Hepatocyte (in vitro differentiated cells): ENCODE results near the gene RBPMS2. TPM values are rescaled to one million over a fixed set of nuclear protein-coding genes. Genes with fewer than 3 reads are reported as not detected.
"Not testable (repeated sequence)": the region's sequence is repeated elsewhere in the genome, so short reads cannot be mapped to it uniquely, and the experiment has no call there.

Source experiments
- DNase-seq: peaks from one replicate; pipeline ENCODE4 v3.0.0-alpha.2; 2016; ENCODE audit warnings: low spot score
- H2AFZ ChIP-seq: fragments of 200-600 bp; sonication (generic); 2 replicates; pipeline ENCODE4 v1.6.0; 2016; ENCODE audit warnings: antibody characterized with exemption, mild to moderate bottlenecking
- H3K27ac ChIP-seq: fragments of 200-600 bp; sonication (generic); 2 replicates; pipeline ENCODE4 v1.5.1; 2016; ENCODE audit warnings: mild to moderate bottlenecking
- H3K27me3 ChIP-seq: fragments of 200-600 bp; sonication (generic); 2 replicates; pipeline ENCODE4 v1.6.1; 2016
- H3K36me3 ChIP-seq: fragments of 200-600 bp; sonication (generic); replicated peaks from 2 replicates; pipeline ENCODE4 v1.5.1; 2016; ENCODE audit warnings: low read depth; ENCODE audit not compliant: insufficient read depth
- H3K4me1 ChIP-seq: fragments of 200-600 bp; sonication (generic); 2 replicates; pipeline ENCODE4 v1.5.1; 2016; ENCODE audit warnings: mild to moderate bottlenecking, moderate library complexity; ENCODE audit not compliant: insufficient read depth
- H3K4me2 ChIP-seq: fragments of 200-600 bp; sonication (generic); 2 replicates; pipeline ENCODE4 v1.6.0; 2016
- H3K4me3 ChIP-seq: fragments of 200-600 bp; sonication (generic); 2 replicates; pipeline ENCODE4 v1.5.1; 2016; ENCODE audit warnings: mild to moderate bottlenecking
- H3K79me2 ChIP-seq: fragments of 200-600 bp; sonication (generic); 2 replicates; pipeline ENCODE4 v1.6.0; 2017; ENCODE audit warnings: mild to moderate bottlenecking
- H3K9me2 ChIP-seq: fragments of 200-600 bp; sonication (generic); replicated peaks from 2 replicates; pipeline ENCODE4 v1.6.0; 2017; ENCODE audit warnings: mild to moderate bottlenecking; ENCODE audit not compliant: insufficient read depth
- H3K9me3 ChIP-seq: fragments of 200-600 bp; sonication (generic); 2 replicates; pipeline ENCODE4 v1.5.1; 2016; ENCODE audit warnings: low read depth, mild to moderate bottlenecking
- H4K20me1 ChIP-seq: fragments of 200-600 bp; sonication (generic); 2 replicates; pipeline ENCODE4 v1.6.0; 2016; ENCODE audit warnings: mild to moderate bottlenecking; ENCODE audit not compliant: insufficient read depth, poor library complexity, severe bottlenecking
- EZH2 ChIP-seq: fragments of 200-600 bp; sonication (generic); IDR thresholded peaks from 2 replicates; pipeline ENCODE4 v1.6.1; 2016; ENCODE audit warnings: antibody characterized with exemption, mild to moderate bottlenecking, borderline replicate concordance
- EZH2phosphoT487 ChIP-seq: fragments of 200-600 bp; sonication (generic); IDR thresholded peaks from one replicate; pipeline ENCODE4 v1.6.1; 2018; ENCODE audit warnings: antibody characterized with exemption, mild to moderate bottlenecking, low read depth, moderate library complexity; ENCODE audit not compliant: unreplicated experiment, severe bottlenecking
- WGBS: methylation state at CpG from one replicate; pipeline ENCODE4 v1.1.6; 2016; ENCODE audit warnings: low lambda C conversion rate; ENCODE audit errors: missing lambda C conversion rate; 5-methylcytosine and 5-hydroxymethylcytosine counted together
- polyA plus RNA-seq: library from polyadenylated mRNA; unstranded; fragments of >200 nt; fragmentation: Nextera tagmentation; extraction: Ambion mirVana; gene quantifications from 2 replicates; pipeline ENCODE4 v1.2.1, GENCODE V29; 2016
- total RNA-seq: library from RNA; depleted of rRNA; stranded (reverse); fragments of >200 nt; gene quantifications from 2 replicates; pipeline ENCODE4 v1.2.3, GENCODE V29; 2014
- TF ChIP-seq, protein P1 (sequence below): fragments of 200-600 bp; sonication (generic); IDR thresholded peaks from 2 replicates; pipeline ENCODE4 v1.5.1; 2016; ENCODE audit warnings: antibody characterized with exemption, mild to moderate bottlenecking; ENCODE audit not compliant: poor library complexity

Gene RBPMS2
- total and polyA plus RNA-seq, 2 experiments from 2014 or later: 0.27 to 18.0 TPM

DNA sequence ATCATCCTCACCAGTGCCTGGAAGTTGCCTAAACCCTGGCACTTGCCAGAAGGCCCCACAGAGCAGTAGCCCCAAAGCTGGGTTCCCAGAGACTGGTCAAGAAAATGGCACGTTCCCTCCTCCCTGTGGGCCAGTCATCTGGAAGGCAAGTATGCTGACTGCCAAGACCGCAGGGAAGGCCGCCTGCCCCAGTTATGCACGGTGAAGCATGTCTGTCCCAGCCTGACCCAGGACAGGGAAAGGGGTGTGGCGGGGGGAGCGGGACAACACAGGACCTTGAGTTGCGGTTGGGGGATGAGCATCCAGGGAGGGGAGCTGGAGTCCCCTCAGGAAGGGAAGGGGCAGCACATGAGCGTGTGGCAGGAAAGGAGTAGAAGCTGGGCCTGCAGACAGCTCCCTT lies 33.0 kb downstream of the RBPMS2 start:
- Histone ChIP-seq H3K27ac (no peak overlapping the region), H3K4me2 (no peak overlapping the region), H3K36me3 (no peaks in the 10 kb centered on the region), H3K9me3 (no peaks in the 10 kb centered on the region), H2AFZ (no peak overlapping the region), H3K4me1 (no peaks in the 10 kb centered on the region), H3K9me2 (no peaks in the 10 kb centered on the region), H4K20me1 (no peaks in the 10 kb centered on the region), H3K79me2 (no peaks in the 10 kb centered on the region), H3K27me3 (no peaks in the 10 kb centered on the region), H3K4me3 (no peak overlapping the region)
- WGBS: 97% methylated on average over 8 of the region's 8 CpGs
- TF ChIP-seq EZH2 (no peak), EZH2phosphoT487 (no peak)
- TF ChIP-seq, protein P1, sequence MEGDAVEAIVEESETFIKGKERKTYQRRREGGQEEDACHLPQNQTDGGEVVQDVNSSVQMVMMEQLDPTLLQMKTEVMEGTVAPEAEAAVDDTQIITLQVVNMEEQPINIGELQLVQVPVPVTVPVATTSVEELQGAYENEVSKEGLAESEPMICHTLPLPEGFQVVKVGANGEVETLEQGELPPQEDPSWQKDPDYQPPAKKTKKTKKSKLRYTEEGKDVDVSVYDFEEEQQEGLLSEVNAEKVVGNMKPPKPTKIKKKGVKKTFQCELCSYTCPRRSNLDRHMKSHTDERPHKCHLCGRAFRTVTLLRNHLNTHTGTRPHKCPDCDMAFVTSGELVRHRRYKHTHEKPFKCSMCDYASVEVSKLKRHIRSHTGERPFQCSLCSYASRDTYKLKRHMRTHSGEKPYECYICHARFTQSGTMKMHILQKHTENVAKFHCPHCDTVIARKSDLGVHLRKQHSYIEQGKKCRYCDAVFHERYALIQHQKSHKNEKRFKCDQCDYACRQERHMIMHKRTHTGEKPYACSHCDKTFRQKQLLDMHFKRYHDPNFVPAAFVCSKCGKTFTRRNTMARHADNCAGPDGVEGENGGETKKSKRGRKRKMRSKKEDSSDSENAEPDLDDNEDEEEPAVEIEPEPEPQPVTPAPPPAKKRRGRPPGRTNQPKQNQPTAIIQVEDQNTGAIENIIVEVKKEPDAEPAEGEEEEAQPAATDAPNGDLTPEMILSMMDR: no peak
- no peak for DNase-seq

DNA sequence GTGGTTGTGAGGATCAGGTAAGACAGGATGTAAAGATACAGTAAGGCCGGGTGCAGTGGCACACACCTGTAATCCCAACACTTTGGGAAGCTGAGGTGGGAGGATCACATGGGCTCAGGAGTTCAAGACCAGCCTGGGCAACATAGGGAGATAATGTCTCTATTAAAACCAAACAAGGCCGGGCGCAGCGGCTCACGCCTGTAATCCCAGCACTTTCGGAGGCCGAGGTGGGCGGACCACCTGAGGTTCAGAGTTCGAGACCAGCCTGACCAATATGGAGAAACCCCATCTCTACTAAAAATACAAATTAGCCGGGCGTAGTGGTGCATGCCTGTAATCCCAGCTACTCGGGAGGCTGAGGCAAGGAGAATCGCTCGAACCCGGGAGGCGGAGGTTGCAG lies 33.7 kb downstream of the RBPMS2 start:
- not testable (repeated sequence) for H3K9me3 ChIP-seq, H4K20me1 ChIP-seq, H3K79me2 ChIP-seq, H3K4me2 ChIP-seq, H3K36me3 ChIP-seq, H2AFZ ChIP-seq, H3K4me1 ChIP-seq, H3K9me2 ChIP-seq, H3K27me3 ChIP-seq, H3K4me3 ChIP-seq, DNase-seq, H3K27ac ChIP-seq
- 97% methylated on average over 16 of the region's 16 CpGs for WGBS

DNA sequence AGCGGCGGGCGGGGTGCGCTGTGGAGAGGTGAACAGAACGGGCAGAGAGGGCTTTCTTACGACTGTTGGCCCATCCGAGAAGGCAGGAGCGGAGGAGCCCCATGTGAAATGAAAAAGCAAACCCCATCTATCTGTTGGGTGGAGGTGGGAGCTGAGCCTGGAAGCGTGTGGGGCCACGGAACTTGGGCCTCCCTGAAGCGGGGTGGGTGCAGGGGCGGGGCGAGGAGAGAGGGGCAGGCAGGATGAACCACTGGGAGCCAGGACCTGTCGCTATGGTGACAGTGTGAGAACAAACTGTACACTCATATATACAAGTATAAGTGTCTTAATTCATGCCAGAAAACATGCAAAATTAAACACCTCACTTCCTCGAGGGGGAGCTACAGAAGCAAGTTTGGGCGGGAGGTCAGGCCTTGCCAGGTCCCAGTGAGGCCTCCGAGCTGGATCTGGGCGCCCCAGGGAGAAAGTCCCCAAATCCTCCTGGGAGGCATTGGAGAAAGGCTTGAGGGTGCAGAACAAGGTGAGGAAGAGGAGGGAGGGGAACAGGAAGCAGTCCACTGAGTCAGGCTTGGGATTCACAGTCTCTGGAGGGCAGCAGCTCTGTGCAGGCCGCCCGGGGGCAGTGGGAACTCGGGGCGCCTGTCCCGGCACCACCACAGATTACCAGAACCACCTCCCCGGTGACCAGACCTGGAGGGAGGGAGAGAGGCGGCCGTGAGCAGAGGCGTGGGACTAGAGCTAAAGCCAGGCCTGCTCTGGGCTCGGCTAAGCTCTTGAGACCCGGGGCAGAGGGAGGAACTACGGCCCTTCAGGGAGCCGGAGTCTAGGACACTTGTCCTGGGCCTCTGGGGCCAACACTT lies 34.8 kb downstream of the RBPMS2 start:
- Histone ChIP-seq H3K9me3 (no peaks in the 10 kb centered on the region), H3K27me3 (no peaks in the 10 kb centered on the region), H3K4me2 (no peak overlapping the region), H4K20me1 (no peaks in the 10 kb centered on the region), H3K27ac (peak overlapping the region; percentile 48), H3K9me2 (no peaks in the 10 kb centered on the region), H3K79me2 (no peaks in the 10 kb centered on the region), H3K36me3 (no peaks in the 10 kb centered on the region), H3K4me3 (no peak overlapping the region), H2AFZ (no peak overlapping the region), H3K4me1 (no peaks in the 10 kb centered on the region)
- 85% methylated on average over 24 of the region's 31 CpGs for WGBS
- peak; percentile 50 for DNase-seq
- TF ChIP-seq EZH2 (no peak), EZH2phosphoT487 (no peak)
- TF ChIP-seq, protein P1: no peak

DNA sequence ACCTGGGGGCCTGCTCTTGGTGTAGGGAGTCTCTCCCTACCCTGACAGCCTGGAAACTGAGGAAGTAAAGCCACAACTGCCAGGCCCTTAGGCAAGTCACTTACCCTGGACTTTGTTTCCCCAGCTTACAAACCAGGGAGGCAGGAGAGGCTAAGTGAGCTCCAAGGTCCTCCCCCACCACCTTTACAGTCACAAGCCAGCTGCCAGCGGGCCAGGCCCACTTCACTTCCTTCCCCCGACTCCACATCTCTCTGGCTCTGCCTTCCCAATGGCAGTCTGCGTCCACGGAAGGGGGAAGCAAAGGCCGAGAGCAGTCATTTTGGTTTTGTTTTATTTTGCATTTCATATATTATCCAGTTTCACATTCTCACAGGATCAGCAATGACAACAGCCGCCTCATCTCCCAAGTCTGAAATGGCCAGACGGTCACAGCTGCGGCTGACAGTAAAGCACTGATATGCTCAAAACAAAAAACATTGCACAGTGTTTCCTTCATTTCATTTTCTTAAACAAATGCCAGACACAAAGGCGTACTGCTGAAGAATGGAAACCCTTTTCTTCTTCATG lies 35.7 kb downstream of the RBPMS2 start:
- no peaks in the 10 kb centered on the region for H4K20me1 ChIP-seq
- no peaks in the 10 kb centered on the region for H3K9me3 ChIP-seq
- DNase-seq: no peak
- TF ChIP-seq, protein P1: no peak
- TF ChIP-seq EZH2phosphoT487 (no peak), EZH2 (no peak)
- no peaks in the 10 kb centered on the region for H3K4me1 ChIP-seq
- WGBS: 79% methylated on average over 9 of the region's 9 CpGs
- no peak overlapping the region for H2AFZ ChIP-seq
- no peaks in the 10 kb centered on the region for H3K27me3 ChIP-seq
- H3K36me3 ChIP-seq: no peaks in the 10 kb centered on the region
- H3K9me2 ChIP-seq: no peaks in the 10 kb centered on the region
- peak overlapping the region; percentile 48 for H3K27ac ChIP-seq
- H3K79me2 ChIP-seq: no peaks in the 10 kb centered on the region
- H3K4me2 ChIP-seq: no peak overlapping the region
- H3K4me3 ChIP-seq: no peak overlapping the region
